ENCODE data around the gene PKP1. TPM values are rescaled to one million over a fixed set of nuclear protein-coding genes. Genes with fewer than 3 reads are reported as not detected.
A peak's percentile ranks its signal among the peaks of the same experiment; 100 is the strongest.

The PKP1 gene
- polyA plus RNA-seq, 1 donor (not counting 4 experiments of a cell fraction or from before 2014, with no cell fraction given) = 169 TPM

GRCh38 chr1:201275253-201275666 is 8.0 kb upstream of the PKP1 start:
- no peak for DNase-seq (ENCODE audit: low read depth, low spot score)
- peaks cover 35% of the 10 kb centered on the region for H3K4me1 ChIP-seq (ENCODE audit: control insufficient read depth, extremely low read depth, insufficient read depth, low read length)
- no peaks in the 10 kb centered on the region for H3K36me3 ChIP-seq (ENCODE audit: control insufficient read depth in 2 of 2, extremely low read depth in 1 of 2, insufficient read depth in 2 of 2, low read length in 2 of 2)
- H3K27me3 ChIP-seq (ENCODE audit: control insufficient read depth, extremely low read depth, insufficient read depth, low read length) = no peaks in the 10 kb centered on the region
- no peaks in the 10 kb centered on the region for H3K79me2 ChIP-seq (ENCODE audit: control insufficient read depth, insufficient read depth, low read length)
- H3K9me3 ChIP-seq (ENCODE audit: control insufficient read depth, low read depth, low read length) = no peaks in the 10 kb centered on the region
- H2AFZ ChIP-seq (ENCODE audit: control insufficient read depth, low read length) = peak overlapping the region; percentile 23
- H3K4me3 ChIP-seq (ENCODE audit: control insufficient read depth in 2 of 3, extremely low read depth in 1 of 3, insufficient read depth in 2 of 3, low read depth in 1 of 3, low read length in 3 of 3) = peak overlapping the region in 1 of 3 experiments; percentile 11
- H4K20me1 ChIP-seq (ENCODE audit: control insufficient read depth, extremely low read depth, insufficient read depth, low read length) = no peaks in the 10 kb centered on the region
- TF ChIP-seq EZH2 (IDR thresholded peaks at IDR 0.05; ENCODE audit: low read length) (no peak), CTCF (optimal IDR thresholded peaks at IDR 0.05 in 1 of 3, IDR thresholded peaks at IDR 0.05 in 1 of 3, conservative IDR thresholded peaks at IDR 0.05 in 1 of 3; ENCODE audit: extremely low read depth in 1 of 3, insufficient read depth in 2 of 3, low read length in 3 of 3) (no peak)
- H3K4me2 ChIP-seq (ENCODE audit: control insufficient read depth, extremely low read depth, insufficient read depth, low read depth, low read length) = peak overlapping the region; percentile 55
- peak; percentile 93 for FAIRE-seq
- peak overlapping the region; percentile 80 for H3K27ac ChIP-seq (ENCODE audit: control insufficient read depth, insufficient read depth, low read length)
- peak overlapping the region; percentile 71 for H3K9ac ChIP-seq (ENCODE audit: control insufficient read depth, extremely low read depth, insufficient read depth, low read length)
- peaks cover 3% of the 10 kb centered on the region for H3K9me1 ChIP-seq (ENCODE audit: control insufficient read depth, extremely low read depth, insufficient read depth, low read length)
- dilution Hi-C loops (cut with MboI; ENCODE audit: extremely low pct_ligation_motif_present, low sequenced_read_pairs) = no loop called here

- peak overlapping the region; percentile 44 for H3K4me2 ChIP-seq (ENCODE audit: control insufficient read depth, extremely low read depth, insufficient read depth, low read depth, low read length)
Observed at GRCh38 chr1:201276891-201277290, 6.4 kb upstream of the PKP1 start.

More at GRCh38 chr1:201276891-201277290, 6.4 kb upstream of the PKP1 start:
- Histone ChIP-seq H3K27ac (ENCODE audit: control insufficient read depth, insufficient read depth, low read length) (peak overlapping the region; percentile 59), H3K4me1 (ENCODE audit: control insufficient read depth, extremely low read depth, insufficient read depth, low read length) (peaks cover 35% of the 10 kb centered on the region), H3K79me2 (ENCODE audit: control insufficient read depth, insufficient read depth, low read length) (no peaks in the 10 kb centered on the region), H3K36me3 (ENCODE audit: control insufficient read depth in 2 of 2, extremely low read depth in 1 of 2, insufficient read depth in 2 of 2, low read length in 2 of 2) (no peaks in the 10 kb centered on the region), H3K9me3 (ENCODE audit: control insufficient read depth, low read depth, low read length) (no peaks in the 10 kb centered on the region), H2AFZ (ENCODE audit: control insufficient read depth, low read length) (peak overlapping the region; percentile 49), H3K27me3 (ENCODE audit: control insufficient read depth, extremely low read depth, insufficient read depth, low read length) (no peaks in the 10 kb centered on the region), H4K20me1 (ENCODE audit: control insufficient read depth, extremely low read depth, insufficient read depth, low read length) (no peaks in the 10 kb centered on the region), H3K9me1 (ENCODE audit: control insufficient read depth, extremely low read depth, insufficient read depth, low read length) (peaks cover 3% of the 10 kb centered on the region), H3K4me3 (ENCODE audit: control insufficient read depth in 2 of 3, extremely low read depth in 1 of 3, insufficient read depth in 2 of 3, low read depth in 1 of 3, low read length in 3 of 3) (no peak overlapping the region), H3K9ac (ENCODE audit: control insufficient read depth, extremely low read depth, insufficient read depth, low read length) (peak overlapping the region; percentile 62)
- no peak for DNase-seq (ENCODE audit: low read depth, low spot score)
- peak; percentile 67 for FAIRE-seq
- dilution Hi-C loops (cut with MboI; ENCODE audit: extremely low pct_ligation_motif_present, low sequenced_read_pairs) = no loop called here
- no peak for TF ChIP-seq EZH2 (IDR thresholded peaks at IDR 0.05; ENCODE audit: low read length)
- TF ChIP-seq CTCF (optimal IDR thresholded peaks at IDR 0.05 in 1 of 3, IDR thresholded peaks at IDR 0.05 in 1 of 3, conservative IDR thresholded peaks at IDR 0.05 in 1 of 3; ENCODE audit: extremely low read depth in 1 of 3, insufficient read depth in 2 of 3, low read length in 3 of 3) = no peak
